ENCODE measurements around the gene MRPS14.
A peak's percentile ranks its signal among the peaks of the same experiment; 100 is the strongest.

The MRPS14 gene

GRCh38 chr1:174965362-174966007, 57.7 kb downstream of the MRPS14 start:
- 78% methylated on average over 3 of the region's 3 CpGs for WGBS
- H3K36me3 ChIP-seq (ENCODE audit: insufficient read depth, low read length): peaks cover 30% of the 10 kb centered on the region
- H3K4me3 ChIP-seq (ENCODE audit: low read length): no peak overlapping the region
- no peaks in the 10 kb centered on the region for H3K9me3 ChIP-seq (ENCODE audit: insufficient read depth, low read depth, low read length)
- H3K9ac ChIP-seq (ENCODE audit: low read depth, low read length): no peak overlapping the region
- H3K27me3 ChIP-seq (ENCODE audit: insufficient read depth, low read length): no peaks in the 10 kb centered on the region
- H3K27ac ChIP-seq (ENCODE audit: low read depth, low read length): peak overlapping the region; percentile 32; the same call in 1 of the 2 replicates
- peaks cover 18% of the 10 kb centered on the region; the same call in 1 of the 2 replicates for H3K4me1 ChIP-seq (ENCODE audit: insufficient read depth, low read length)

GRCh38 chr1:174964972-174965361, 58.3 kb downstream of the MRPS14 start:
- no peaks in the 10 kb centered on the region for H3K27me3 ChIP-seq (ENCODE audit: insufficient read depth, low read length)
- 88% methylated on average over 1 of the region's 1 CpG for WGBS
- H3K27ac ChIP-seq (ENCODE audit: low read depth, low read length): peak overlapping the region; percentile 32; the same call in 1 of the 2 replicates
- peaks cover 18% of the 10 kb centered on the region; the same call in 1 of the 2 replicates for H3K4me1 ChIP-seq (ENCODE audit: insufficient read depth, low read length)
- H3K36me3 ChIP-seq (ENCODE audit: insufficient read depth, low read length): peaks cover 30% of the 10 kb centered on the region
- H3K9ac ChIP-seq (ENCODE audit: low read depth, low read length): no peak overlapping the region
- no peak overlapping the region for H3K4me3 ChIP-seq (ENCODE audit: low read length)
- no peaks in the 10 kb centered on the region for H3K9me3 ChIP-seq (ENCODE audit: insufficient read depth, low read depth, low read length)

GRCh38 chr1:174964261-174964971, 58.8 kb downstream of the MRPS14 start:
- Histone ChIP-seq H3K36me3 (ENCODE audit: insufficient read depth, low read length) (peaks cover 30% of the 10 kb centered on the region), H3K4me3 (ENCODE audit: low read length) (no peak overlapping the region), H3K27me3 (ENCODE audit: insufficient read depth, low read length) (no peaks in the 10 kb centered on the region), H3K27ac (ENCODE audit: low read depth, low read length) (no peak overlapping the region), H3K9ac (ENCODE audit: low read depth, low read length) (no peak overlapping the region), H3K9me3 (ENCODE audit: insufficient read depth, low read depth, low read length) (no peaks in the 10 kb centered on the region), H3K4me1 (ENCODE audit: insufficient read depth, low read length) (peaks cover 22% of the 10 kb centered on the region)
- WGBS: 71% methylated on average over 5 of the region's 6 CpGs

GRCh38 chr1:174963529-174964125, 59.6 kb downstream of the MRPS14 start:
- no peak overlapping the region for H3K4me3 ChIP-seq (ENCODE audit: low read length)
- H3K27me3 ChIP-seq (ENCODE audit: insufficient read depth, low read length): no peaks in the 10 kb centered on the region
- 90% methylated on average over 2 of the region's 2 CpGs for WGBS
- H3K27ac ChIP-seq (ENCODE audit: low read depth, low read length): no peak overlapping the region
- no peak overlapping the region for H3K9ac ChIP-seq (ENCODE audit: low read depth, low read length)
- H3K9me3 ChIP-seq (ENCODE audit: insufficient read depth, low read depth, low read length): no peaks in the 10 kb centered on the region
- peaks cover 22% of the 10 kb centered on the region for H3K4me1 ChIP-seq (ENCODE audit: insufficient read depth, low read length)
- peaks cover 30% of the 10 kb centered on the region for H3K36me3 ChIP-seq (ENCODE audit: insufficient read depth, low read length)

All from HUES64 (cell line).